ENCODE results near the gene CACNG8. TPM values are rescaled to one million over a fixed set of nuclear protein-coding genes. Genes with fewer than 3 reads are reported as not detected.

Gene CACNG8
- total RNA-seq, 4 donors from 2014 or later, result not detected

- no peak for TF ChIP-seq POLR2AphosphoS5 (IDR thresholded peaks at IDR 0.05)
- no peak for TF ChIP-seq EP300 (IDR thresholded peaks at IDR 0.05; ENCODE audit: low read depth)
- TF ChIP-seq CTCF (IDR thresholded peaks at IDR 0.05), result no peak
- TF ChIP-seq POLR2A (IDR thresholded peaks at IDR 0.05), result no peak
- intact Hi-C loops (cut with DNase I; ENCODE audit: low total_unique reads), result loop anchor here (5.0 kb wide), 1 partner anchor 179 kb away; no protein-coding TSS in a partner anchor
- in situ Hi-C loops (cut with MboI; ENCODE audit: low pct_ligation_motif_present in 1 of 4, low pct_unique_long_range_greater_than_20kb in 1 of 4, low sequenced_read_pairs in 3 of 4), result loop anchor here in 3 of 4 donors (10.0 kb wide), 2 partner anchors 127 to 177 kb away; no protein-coding TSS in a partner anchor
These were observed 58.6 kb downstream of the CACNG8 start for GRCh38 chr19:54021363-54021762.

DNA sequence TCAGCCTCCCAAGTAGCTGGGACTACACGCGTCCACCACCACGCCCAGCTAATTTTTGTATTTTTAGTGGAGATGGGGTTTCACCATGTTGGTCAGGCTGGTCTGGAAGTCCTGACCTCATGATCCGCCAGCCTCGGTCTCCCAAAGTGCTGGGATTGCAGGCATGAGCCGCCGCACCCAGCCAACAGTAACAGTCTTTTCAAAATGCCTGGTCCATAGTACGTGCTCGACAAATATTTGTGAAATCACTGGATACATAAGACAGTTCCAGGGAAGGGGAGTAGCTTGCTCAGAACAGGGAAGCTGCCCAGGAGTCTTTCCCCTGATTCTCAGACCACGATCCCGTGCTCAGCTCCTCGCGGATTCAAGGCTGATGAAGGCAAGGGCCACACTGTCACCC lies 59.2 kb downstream of the CACNG8 start:
- 86% methylated on average over 13 of the region's 13 CpGs; no CpG with 5 or more reads in 1 of the 2 donors for WGBS, 2 donors (ENCODE audit: low coverage in 1 of 2)
- in situ Hi-C loops (cut with MboI; ENCODE audit: low pct_ligation_motif_present in 1 of 4, low pct_unique_long_range_greater_than_20kb in 1 of 4, low sequenced_read_pairs in 3 of 4), result loop anchor here in 3 of 4 donors (10.0 kb wide), 2 partner anchors 127 to 177 kb away; no protein-coding TSS in a partner anchor
- no peaks in the 10 kb centered on the region for H3K9me3 ChIP-seq
- H3K27ac ChIP-seq, result no peak overlapping the region
- intact Hi-C loops (cut with DNase I; ENCODE audit: low total_unique reads), result loop anchor here (5.0 kb wide), 1 partner anchor 180 kb away; no protein-coding TSS in a partner anchor
- no peak overlapping the region for H3K4me3 ChIP-seq
- TF ChIP-seq CTCF (IDR thresholded peaks at IDR 0.05), result no peak
- TF ChIP-seq POLR2A (IDR thresholded peaks at IDR 0.05), result no peak
- no peak for TF ChIP-seq POLR2AphosphoS5 (IDR thresholded peaks at IDR 0.05)
- no peak for TF ChIP-seq EP300 (IDR thresholded peaks at IDR 0.05; ENCODE audit: low read depth)
- H3K4me1 ChIP-seq, result no peaks in the 10 kb centered on the region
- H3K27me3 ChIP-seq, result peaks cover 36% of the 10 kb centered on the region
- DNase-seq, result no peak
- H3K36me3 ChIP-seq, result no peaks in the 10 kb centered on the region

More at GRCh38 chr19:54021363-54021762, 58.6 kb downstream of the CACNG8 start:
- no peak overlapping the region for H3K27ac ChIP-seq
- no peaks in the 10 kb centered on the region for H3K9me3 ChIP-seq
- 88 to 94% methylated on average over 3 to 8 of the region's 8 CpGs for WGBS, 2 donors (ENCODE audit: low coverage in 1 of 2)
- no peaks in the 10 kb centered on the region for H3K36me3 ChIP-seq
- H3K27me3 ChIP-seq, result peaks cover 40% of the 10 kb centered on the region
- no peak overlapping the region for H3K4me3 ChIP-seq
- H3K4me1 ChIP-seq, result no peaks in the 10 kb centered on the region
- no peak for DNase-seq

- Histone ChIP-seq H3K27me3 (peaks cover 29% of the 10 kb centered on the region), H3K4me3 (no peak overlapping the region), H3K27ac (no peak overlapping the region), H3K4me1 (no peaks in the 10 kb centered on the region), H3K36me3 (no peaks in the 10 kb centered on the region), H3K9me3 (no peaks in the 10 kb centered on the region)
- in situ Hi-C loops (cut with MboI; ENCODE audit: low pct_ligation_motif_present in 1 of 4, low pct_unique_long_range_greater_than_20kb in 1 of 4, low sequenced_read_pairs in 3 of 4) (loop anchor here in 3 of 4 donors (10.0 kb wide), 2 partner anchors 128 to 178 kb away; no protein-coding TSS in a partner anchor), intact Hi-C loops (cut with DNase I; ENCODE audit: low total_unique reads) (loop anchor here (5.0 kb wide), 1 partner anchor 181 kb away; no protein-coding TSS in a partner anchor)
- 42 to 50% methylated on average over 1 to 3 of the region's 3 CpGs for WGBS, 2 donors (ENCODE audit: low coverage in 1 of 2)
- TF ChIP-seq POLR2AphosphoS5 (IDR thresholded peaks at IDR 0.05) (no peak), CTCF (IDR thresholded peaks at IDR 0.05) (no peak), POLR2A (IDR thresholded peaks at IDR 0.05) (no peak), EP300 (IDR thresholded peaks at IDR 0.05; ENCODE audit: low read depth) (no peak)
- DNase-seq, result no peak
These were observed 60.5 kb downstream of the CACNG8 start for GRCh38 chr19:54023191-54023590.

DNA sequence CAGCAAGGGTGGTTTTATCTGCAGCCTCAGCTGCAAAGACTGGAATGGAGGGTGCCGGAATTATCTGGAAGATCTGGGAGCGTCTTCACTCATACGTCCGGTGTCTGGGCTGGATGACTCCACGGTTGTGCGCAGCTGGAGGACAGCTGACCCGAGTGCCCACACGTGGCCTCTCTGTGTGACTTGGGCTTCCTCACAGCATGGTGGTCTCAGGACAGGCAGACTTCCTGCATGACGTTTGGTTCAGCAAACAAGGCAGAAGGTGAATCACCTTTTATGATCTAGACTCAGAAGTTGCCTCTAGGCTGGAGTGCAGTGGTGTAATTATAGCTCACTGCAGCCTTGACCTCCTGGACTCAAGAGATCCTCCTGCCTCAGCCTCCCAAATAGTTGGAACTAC lies 61.9 kb downstream of the CACNG8 start:
- 88% methylated on average over 9 of the region's 9 CpGs; no CpG with 5 or more reads in 1 of the 2 donors for WGBS, 2 donors (ENCODE audit: low coverage in 1 of 2)
- intact Hi-C loops (cut with DNase I; ENCODE audit: low total_unique reads), result loop anchor here (5.0 kb wide), 1 partner anchor 182 kb away; no protein-coding TSS in a partner anchor
- H3K27me3 ChIP-seq, result peaks cover 28% of the 10 kb centered on the region
- H3K27ac ChIP-seq, result no peak overlapping the region
- no peak for DNase-seq
- TF ChIP-seq CTCF (IDR thresholded peaks at IDR 0.05) (no peak), EP300 (IDR thresholded peaks at IDR 0.05; ENCODE audit: low read depth) (no peak), POLR2AphosphoS5 (IDR thresholded peaks at IDR 0.05) (no peak), POLR2A (IDR thresholded peaks at IDR 0.05) (no peak)
- in situ Hi-C loops (cut with MboI; ENCODE audit: low pct_ligation_motif_present in 1 of 4, low pct_unique_long_range_greater_than_20kb in 1 of 4, low sequenced_read_pairs in 3 of 4), result loop anchor here (10.0 to 25.0 kb wide), 3 partner anchors 130 to 212 kb away; partner anchors contain the start of gene NLRP12 (in 2 of the 4)
- no peaks in the 10 kb centered on the region for H3K4me1 ChIP-seq
- no peak overlapping the region for H3K4me3 ChIP-seq
- no peaks in the 10 kb centered on the region for H3K36me3 ChIP-seq
- no peaks in the 10 kb centered on the region for H3K9me3 ChIP-seq
